ENCODE results near the gene ITGAV. TPM values are rescaled to one million over a fixed set of nuclear protein-coding genes. Genes with fewer than 3 reads are reported as not detected.

Gene ITGAV
- total and polyA plus RNA-seq, 7 experiments from 2014 or later, result 0.37 to 9.7 (median 6.9) TPM

- H3K4me3 ChIP-seq (ENCODE audit: low read length), result no peak overlapping the region
- ChIA-PET CTCF (interaction anchor here (0.7 to 4.2 kb wide), 8 partner anchors 32 to 571 kb away, joined by 3 to 67 read pairs (median 4); partner anchors contain the start of gene ITGAV), POLR2A (no interaction called here)
- no peak overlapping the region for H3K27ac ChIP-seq (ENCODE audit: low read depth, low read length)
- Mint-ChIP-seq H3K27me3 (no peaks in the 10 kb centered on the region), H3K4me1 (peaks cover 0 to 26% (median 0%) of the 10 kb centered on the region in 7 donors), H3K36me3 (peaks cover 0 to 19% (median 4%) of the 10 kb centered on the region in 5 donors), H3K27ac (peak overlapping the region in 1 of 9 donors; percentile 18), H3K9me3 (no peaks in the 10 kb centered on the region), H3K4me3 (no peak overlapping the region)
- intact Hi-C loops (cut with micrococcal nuclease), result loop anchor here (1.0 to 5.0 kb wide), 3 partner anchors 51 to 155 kb away; partner anchors contain the start of genes ITGAV (in 2 of the 2) and ZC3H15 (in 1 of the 2)
- peak in 6 of 9 donors; percentile 13 to 54 (median 45) for DNase-seq
- peak; percentile 73 for ATAC-seq
- peaks cover 0 to 3% (median 3%) of the 10 kb centered on the region in 3 experiments for H3K36me3 ChIP-seq (ENCODE audit: control insufficient read depth in 2 of 3, insufficient read depth in 3 of 3, low read length in 3 of 3)
- no peaks in the 10 kb centered on the region for H3K27me3 ChIP-seq (ENCODE audit: control insufficient read depth in 2 of 2, insufficient read depth in 2 of 2, low read length in 2 of 2)
- no peaks in the 10 kb centered on the region for H3K9me3 ChIP-seq (ENCODE audit: control insufficient read depth in 2 of 3, low read length in 3 of 3)
- H3K4me1 ChIP-seq (ENCODE audit: control insufficient read depth in 2 of 2, insufficient read depth in 2 of 2, low read length in 2 of 2), result no peaks in the 10 kb centered on the region
These were observed 52.0 kb downstream of the ITGAV start for GRCh38 chr2:186641807-186642321.

GRCh38 chr2:186644791-186645190 is 54.9 kb downstream of the ITGAV start:
- Histone ChIP-seq H3K27me3 (ENCODE audit: control insufficient read depth in 2 of 2, insufficient read depth in 2 of 2, low read length in 2 of 2) (no peaks in the 10 kb centered on the region), H3K9me3 (ENCODE audit: control insufficient read depth in 2 of 3, low read length in 3 of 3) (no peaks in the 10 kb centered on the region)
- H3K27ac Mint-ChIP-seq, result no peak overlapping the region

DNA sequence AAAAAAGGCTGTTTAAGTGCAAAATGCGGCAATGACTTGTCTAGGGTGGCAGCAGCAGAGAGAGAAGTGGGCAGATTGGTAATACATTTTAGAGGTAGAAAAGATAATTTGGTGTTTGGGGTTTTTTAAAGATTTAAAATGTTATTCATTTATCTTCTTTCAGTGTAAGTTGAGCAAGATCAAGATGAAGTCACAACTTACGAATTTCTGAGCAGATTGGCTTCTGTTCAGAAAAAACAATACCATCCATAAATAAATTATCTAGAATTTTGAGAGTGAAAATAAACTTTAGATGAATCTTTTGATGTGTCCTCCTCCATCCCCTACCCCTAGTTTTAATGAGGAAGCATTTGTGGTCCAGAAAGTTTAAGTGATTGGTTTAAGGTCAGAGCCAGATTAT is 56.1 kb downstream of the ITGAV start:
- Histone ChIP-seq H3K27ac (ENCODE audit: low read depth, low read length) (no peak overlapping the region), H3K27me3 (ENCODE audit: control insufficient read depth in 2 of 2, insufficient read depth in 2 of 2, low read length in 2 of 2) (no peaks in the 10 kb centered on the region), H3K4me3 (ENCODE audit: low read length) (no peak overlapping the region), H3K4me1 (ENCODE audit: control insufficient read depth in 2 of 2, insufficient read depth in 2 of 2, low read length in 2 of 2) (no peaks in the 10 kb centered on the region), H3K36me3 (ENCODE audit: control insufficient read depth in 2 of 3, insufficient read depth in 3 of 3, low read length in 3 of 3) (peaks cover 0 to 3% (median 0%) of the 10 kb centered on the region in 3 experiments), H3K9me3 (ENCODE audit: control insufficient read depth in 2 of 3, low read length in 3 of 3) (no peaks in the 10 kb centered on the region)
- Mint-ChIP-seq H3K36me3 (peaks cover 0 to 10% (median 0%) of the 10 kb centered on the region in 5 donors), H3K4me3 (no peak overlapping the region), H3K27me3 (no peaks in the 10 kb centered on the region), H3K27ac (peak overlapping the region in 1 of 9 donors; percentile 36), H3K4me1 (peaks cover 0 to 6% (median 0%) of the 10 kb centered on the region in 7 donors), H3K9me3 (no peaks in the 10 kb centered on the region)
- ChIA-PET POLR2A (no interaction called here), CTCF (interaction anchor here (0.7 kb wide), 1 partner anchor 105 kb away, joined by 3 read pairs; no protein-coding TSS in a partner anchor)
- no peak for DNase-seq
- no peak for ATAC-seq
- intact Hi-C loops (cut with micrococcal nuclease), result no loop called here

More at GRCh38 chr2:186644791-186645190, 54.9 kb downstream of the ITGAV start:
- H3K4me3 Mint-ChIP-seq, result no peak overlapping the region
- H3K36me3 Mint-ChIP-seq, result peaks cover 0 to 14% (median 0%) of the 10 kb centered on the region in 5 donors
- CTCF ChIA-PET, result no interaction called here
- intact Hi-C loops (cut with micrococcal nuclease), result loop anchor here in 1 of 2 donors (5.0 kb wide), 1 partner anchor 157 kb away; the partner anchor contains the start of gene ZC3H15
- H3K4me1 Mint-ChIP-seq, result peaks cover 0 to 11% (median 0%) of the 10 kb centered on the region in 7 donors
- no peak overlapping the region for H3K4me3 ChIP-seq (ENCODE audit: low read length)
- no peaks in the 10 kb centered on the region for H3K27me3 Mint-ChIP-seq
- ATAC-seq (no peak), DNase-seq (no peak)
- POLR2A ChIA-PET, result no interaction called here
- no peaks in the 10 kb centered on the region for H3K9me3 Mint-ChIP-seq
- H3K27ac ChIP-seq (ENCODE audit: low read depth, low read length), result no peak overlapping the region
- H3K4me1 ChIP-seq (ENCODE audit: control insufficient read depth in 2 of 2, insufficient read depth in 2 of 2, low read length in 2 of 2), result no peaks in the 10 kb centered on the region
- H3K36me3 ChIP-seq (ENCODE audit: control insufficient read depth in 2 of 3, insufficient read depth in 3 of 3, low read length in 3 of 3), result peaks cover 0 to 3% (median 3%) of the 10 kb centered on the region in 3 experiments

DNA sequence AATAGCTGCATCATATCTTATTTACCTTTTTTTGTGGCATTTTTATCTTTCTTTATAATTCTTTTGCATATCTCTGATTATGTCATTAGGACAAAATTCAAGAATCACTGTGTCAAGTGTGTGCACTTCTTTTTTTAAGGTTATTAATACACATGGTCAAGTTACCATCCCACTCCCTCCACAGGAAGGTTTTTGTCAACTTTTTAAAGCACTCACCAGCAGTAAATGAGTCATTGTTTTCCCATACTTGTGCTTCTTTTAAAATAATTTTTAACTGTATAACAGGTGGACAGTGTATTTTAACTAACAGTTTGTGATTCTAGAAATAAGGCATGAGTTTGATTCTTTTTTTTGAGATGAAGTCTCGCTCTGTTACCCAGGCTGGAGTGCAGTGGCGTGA is 58.3 kb downstream of the ITGAV start:
- H3K27me3 ChIP-seq (ENCODE audit: control insufficient read depth in 2 of 2, insufficient read depth in 2 of 2, low read length in 2 of 2), result no peaks in the 10 kb centered on the region
- intact Hi-C loops (cut with micrococcal nuclease), result no loop called here

DNA sequence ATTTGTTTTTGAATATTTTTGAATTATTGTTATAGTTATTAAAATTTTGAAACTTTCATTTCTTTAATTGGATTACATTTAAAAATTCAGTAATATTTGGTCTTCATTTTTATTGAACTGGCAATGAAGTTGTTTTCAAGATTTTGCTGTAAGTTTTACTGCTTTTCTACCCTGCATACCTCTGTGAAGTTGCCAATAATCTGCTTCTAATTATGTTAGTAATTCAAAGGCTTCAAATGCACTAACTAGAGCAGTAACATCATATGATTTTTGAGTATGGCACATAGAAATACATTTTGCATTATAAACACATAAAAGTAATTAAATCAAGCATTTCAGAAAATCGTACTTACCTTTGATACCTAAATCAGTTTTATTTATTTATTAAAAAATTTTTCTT is 63.7 kb downstream of the ITGAV start:
- ATAC-seq (no peak), DNase-seq (no peak)
- H3K27ac Mint-ChIP-seq, result no peak overlapping the region
- Histone ChIP-seq H3K9me3 (ENCODE audit: control insufficient read depth in 2 of 3, low read length in 3 of 3) (no peaks in the 10 kb centered on the region), H3K36me3 (ENCODE audit: control insufficient read depth in 2 of 3, insufficient read depth in 3 of 3, low read length in 3 of 3) (no peaks in the 10 kb centered on the region), H3K4me3 (ENCODE audit: low read length) (no peak overlapping the region), H3K27me3 (ENCODE audit: control insufficient read depth in 2 of 2, insufficient read depth in 2 of 2, low read length in 2 of 2) (no peaks in the 10 kb centered on the region), H3K27ac (ENCODE audit: low read depth, low read length) (no peak overlapping the region), H3K4me1 (ENCODE audit: control insufficient read depth in 2 of 2, insufficient read depth in 2 of 2, low read length in 2 of 2) (no peaks in the 10 kb centered on the region)
- H3K4me3 Mint-ChIP-seq, result no peak overlapping the region
- no peaks in the 10 kb centered on the region for H3K9me3 Mint-ChIP-seq
- ChIA-PET POLR2A (no interaction called here), CTCF (no interaction called here)
- intact Hi-C loops (cut with micrococcal nuclease), result no loop called here
- peaks cover 0 to 2% (median 0%) of the 10 kb centered on the region in 7 donors for H3K4me1 Mint-ChIP-seq
- no peaks in the 10 kb centered on the region for H3K27me3 Mint-ChIP-seq
- peaks cover 0 to 33% (median 8%) of the 10 kb centered on the region in 5 donors for H3K36me3 Mint-ChIP-seq

More for the DNA sequence above, 58.3 kb downstream of the ITGAV start:
- Histone ChIP-seq H3K4me1 (ENCODE audit: control insufficient read depth in 2 of 2, insufficient read depth in 2 of 2, low read length in 2 of 2) (no peaks in the 10 kb centered on the region), H3K9me3 (ENCODE audit: control insufficient read depth in 2 of 3, low read length in 3 of 3) (no peaks in the 10 kb centered on the region), H3K4me3 (ENCODE audit: low read length) (no peak overlapping the region), H3K36me3 (ENCODE audit: control insufficient read depth in 2 of 3, insufficient read depth in 3 of 3, low read length in 3 of 3) (peaks cover 0 to 3% (median 0%) of the 10 kb centered on the region in 3 experiments), H3K27ac (ENCODE audit: low read depth, low read length) (no peak overlapping the region)
- ChIA-PET POLR2A (no interaction called here), CTCF (no interaction called here)
- Mint-ChIP-seq H3K4me3 (no peak overlapping the region), H3K27ac (no peak overlapping the region), H3K4me1 (no peaks in the 10 kb centered on the region), H3K9me3 (no peaks in the 10 kb centered on the region), H3K36me3 (peaks cover 0 to 8% (median 0%) of the 10 kb centered on the region in 5 donors), H3K27me3 (no peaks in the 10 kb centered on the region)
- no peak for DNase-seq
- ATAC-seq, result no peak

DNA sequence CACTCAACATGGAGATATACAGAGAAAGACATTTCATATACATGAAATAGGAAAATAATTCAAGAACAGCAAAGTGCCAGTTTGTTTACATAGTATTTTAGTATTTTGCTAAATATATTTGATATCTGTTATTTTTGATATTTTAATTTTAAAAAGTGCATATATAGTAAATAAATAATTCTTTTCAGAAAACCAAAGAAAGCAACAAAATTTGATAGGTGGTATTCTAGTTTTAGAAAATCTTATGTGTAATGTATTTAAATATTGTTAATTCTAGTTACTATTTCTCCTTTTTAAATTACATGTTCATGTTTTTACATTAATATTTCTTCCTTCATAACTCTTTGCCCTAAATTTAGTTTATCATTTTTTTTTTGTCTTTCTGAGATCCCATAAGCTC is 69.5 kb downstream of the ITGAV start:
- no peaks in the 10 kb centered on the region for H3K4me1 ChIP-seq (ENCODE audit: control insufficient read depth in 2 of 2, insufficient read depth in 2 of 2, low read length in 2 of 2)
- ATAC-seq, result no peak
- CTCF ChIA-PET, result no interaction called here
- Mint-ChIP-seq H3K4me1 (peaks cover 0 to 2% (median 0%) of the 10 kb centered on the region in 7 donors), H3K36me3 (peaks cover 0 to 51% (median 24%) of the 10 kb centered on the region in 5 donors), H3K27me3 (no peaks in the 10 kb centered on the region), H3K4me3 (no peak overlapping the region), H3K27ac (no peak overlapping the region), H3K9me3 (no peaks in the 10 kb centered on the region)
- no peaks in the 10 kb centered on the region for H3K9me3 ChIP-seq (ENCODE audit: control insufficient read depth in 2 of 3, low read length in 3 of 3)
- DNase-seq, result no peak
- H3K36me3 ChIP-seq (ENCODE audit: control insufficient read depth in 2 of 3, insufficient read depth in 3 of 3, low read length in 3 of 3), result no peaks in the 10 kb centered on the region
- H3K27ac ChIP-seq (ENCODE audit: low read depth, low read length), result no peak overlapping the region
- H3K27me3 ChIP-seq (ENCODE audit: control insufficient read depth in 2 of 2, insufficient read depth in 2 of 2, low read length in 2 of 2), result no peaks in the 10 kb centered on the region
- H3K4me3 ChIP-seq (ENCODE audit: low read length), result no peak overlapping the region
- intact Hi-C loops (cut with micrococcal nuclease), result no loop called here
- POLR2A ChIA-PET, result no interaction called here

Measured in naive thymus-derived CD4-positive, alpha-beta T cell (primary cell).